Measurements from ENCODE around the gene MC1R. TPM values are rescaled to one million over a fixed set of nuclear protein-coding genes. Genes with fewer than 3 reads are reported as not detected.

The MC1R gene
- total RNA-seq, 4 donors from 2014 or later = 7.7 to 16.2 (median 11.4) TPM

GRCh38 chr16:89945654-89946053, 27.0 kb downstream of the MC1R start:
- no peak overlapping the region for H3K27ac ChIP-seq
- H3K36me3 ChIP-seq = no peaks in the 10 kb centered on the region
- 19 to 35% methylated on average over 7 of the region's 7 CpGs for WGBS, 2 donors
- intact Hi-C loops (cut with DNase I) = no loop called here
- no peaks in the 10 kb centered on the region for H3K27me3 ChIP-seq
- H3K9me3 ChIP-seq = no peaks in the 10 kb centered on the region
- DNase-seq = peak; percentile 80 to 81
- peaks cover 8 to 18% of the 10 kb centered on the region in 2 donors for H3K4me1 ChIP-seq
- TF ChIP-seq CTCF (IDR thresholded peaks at IDR 0.05) (peak in 4 of 6 experiments; percentile 17 to 36 (median 34)), POLR2A (IDR thresholded peaks at IDR 0.05) (no peak)
- no peak overlapping the region for H3K4me3 ChIP-seq (replicated peaks in 1 of 3)

GRCh38 chr16:89946515-89946914, 27.9 kb downstream of the MC1R start:
- no peak overlapping the region for H3K4me3 ChIP-seq (replicated peaks in 1 of 3)
- WGBS, 2 donors = 69 to 83% methylated on average over 5 of the region's 5 CpGs
- no peaks in the 10 kb centered on the region for H3K36me3 ChIP-seq
- no peak overlapping the region for H3K27ac ChIP-seq
- intact Hi-C loops (cut with DNase I) = no loop called here
- H3K4me1 ChIP-seq = peaks cover 8 to 18% of the 10 kb centered on the region in 2 donors
- H3K9me3 ChIP-seq = no peaks in the 10 kb centered on the region
- H3K27me3 ChIP-seq = no peaks in the 10 kb centered on the region
- no peak for TF ChIP-seq CTCF (IDR thresholded peaks at IDR 0.05)
- no peak for TF ChIP-seq POLR2A (IDR thresholded peaks at IDR 0.05)
- DNase-seq = no peak

- TF ChIP-seq POLR2A (IDR thresholded peaks at IDR 0.05) (no peak), CTCF (IDR thresholded peaks at IDR 0.05) (no peak)
- WGBS, 2 donors = 41% methylated on average over 18 of the region's 55 CpGs; no CpG with 5 or more reads in 1 of the 2 donors
- H3K4me3 ChIP-seq (replicated peaks in 1 of 3) = peak overlapping the region in 2 of 3 donors; percentile 30 to 46
- H3K9me3 ChIP-seq = no peaks in the 10 kb centered on the region
- no peak for DNase-seq
- H3K4me1 ChIP-seq = peaks cover 8 to 18% of the 10 kb centered on the region in 2 donors
- no peaks in the 10 kb centered on the region for H3K36me3 ChIP-seq
- intact Hi-C loops (cut with DNase I) = no loop called here
- no peak overlapping the region for H3K27ac ChIP-seq
- H3K27me3 ChIP-seq = no peaks in the 10 kb centered on the region
Measured at GRCh38 chr16:89949121-89949742, 30.6 kb downstream of the MC1R start.

- Histone ChIP-seq H3K36me3 (no peaks in the 10 kb centered on the region), H3K4me3 (replicated peaks in 1 of 3) (peak overlapping the region in 1 of 3 donors; percentile 46), H3K27ac (no peak overlapping the region), H3K9me3 (no peaks in the 10 kb centered on the region), H3K4me1 (peaks cover 8 to 18% of the 10 kb centered on the region in 2 donors), H3K27me3 (no peaks in the 10 kb centered on the region)
- no peak for DNase-seq
- intact Hi-C loops (cut with DNase I) = no loop called here
- no peak for TF ChIP-seq POLR2A (IDR thresholded peaks at IDR 0.05)
- TF ChIP-seq CTCF (IDR thresholded peaks at IDR 0.05) = no peak
- WGBS, 2 donors = 93 to 95% methylated on average over 7 to 8 of the region's 12 CpGs
Measured at GRCh38 chr16:89949756-89950155, 31.1 kb downstream of the MC1R start.

GRCh38 chr16:89951509-89951908, 32.8 kb downstream of the MC1R start:
- Histone ChIP-seq H3K9me3 (no peaks in the 10 kb centered on the region), H3K27me3 (no peaks in the 10 kb centered on the region), H3K27ac (no peak overlapping the region), H3K4me3 (replicated peaks in 1 of 3) (no peak overlapping the region), H3K4me1 (peaks cover 4 to 14% of the 10 kb centered on the region in 2 donors), H3K36me3 (no peaks in the 10 kb centered on the region)
- WGBS, 2 donors = 92 to 94% methylated on average over 5 of the region's 5 CpGs
- intact Hi-C loops (cut with DNase I) = no loop called here
- TF ChIP-seq POLR2A (IDR thresholded peaks at IDR 0.05) (no peak), CTCF (IDR thresholded peaks at IDR 0.05) (no peak)
- DNase-seq = no peak
